GM12875 (cell line): Measurements from ENCODE around the gene KLHDC9.

Source experiments
- H3K4me3 ChIP-seq: one replicate; pipeline ENCODE4 v1.5.1; 2011; ENCODE audit warnings: low read depth, low read length, control low read depth
- TF ChIP-seq, protein P1 (sequence below): IDR thresholded peaks from 2 replicates; pipeline ENCODE4 v1.5.1; 2011; ENCODE audit warnings: low read depth, mild to moderate bottlenecking, control low read depth, inconsistent platforms, low read length, moderate library complexity, borderline replicate concordance; ENCODE audit not compliant: insufficient read depth

KLHDC9 gene

GRCh38 chr1:161077426-161077825 lies 20.7 kb upstream of the KLHDC9 start:
- TF ChIP-seq, protein P1, sequence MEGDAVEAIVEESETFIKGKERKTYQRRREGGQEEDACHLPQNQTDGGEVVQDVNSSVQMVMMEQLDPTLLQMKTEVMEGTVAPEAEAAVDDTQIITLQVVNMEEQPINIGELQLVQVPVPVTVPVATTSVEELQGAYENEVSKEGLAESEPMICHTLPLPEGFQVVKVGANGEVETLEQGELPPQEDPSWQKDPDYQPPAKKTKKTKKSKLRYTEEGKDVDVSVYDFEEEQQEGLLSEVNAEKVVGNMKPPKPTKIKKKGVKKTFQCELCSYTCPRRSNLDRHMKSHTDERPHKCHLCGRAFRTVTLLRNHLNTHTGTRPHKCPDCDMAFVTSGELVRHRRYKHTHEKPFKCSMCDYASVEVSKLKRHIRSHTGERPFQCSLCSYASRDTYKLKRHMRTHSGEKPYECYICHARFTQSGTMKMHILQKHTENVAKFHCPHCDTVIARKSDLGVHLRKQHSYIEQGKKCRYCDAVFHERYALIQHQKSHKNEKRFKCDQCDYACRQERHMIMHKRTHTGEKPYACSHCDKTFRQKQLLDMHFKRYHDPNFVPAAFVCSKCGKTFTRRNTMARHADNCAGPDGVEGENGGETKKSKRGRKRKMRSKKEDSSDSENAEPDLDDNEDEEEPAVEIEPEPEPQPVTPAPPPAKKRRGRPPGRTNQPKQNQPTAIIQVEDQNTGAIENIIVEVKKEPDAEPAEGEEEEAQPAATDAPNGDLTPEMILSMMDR: no peak
- no peak overlapping the region for H3K4me3 ChIP-seq

DNA sequence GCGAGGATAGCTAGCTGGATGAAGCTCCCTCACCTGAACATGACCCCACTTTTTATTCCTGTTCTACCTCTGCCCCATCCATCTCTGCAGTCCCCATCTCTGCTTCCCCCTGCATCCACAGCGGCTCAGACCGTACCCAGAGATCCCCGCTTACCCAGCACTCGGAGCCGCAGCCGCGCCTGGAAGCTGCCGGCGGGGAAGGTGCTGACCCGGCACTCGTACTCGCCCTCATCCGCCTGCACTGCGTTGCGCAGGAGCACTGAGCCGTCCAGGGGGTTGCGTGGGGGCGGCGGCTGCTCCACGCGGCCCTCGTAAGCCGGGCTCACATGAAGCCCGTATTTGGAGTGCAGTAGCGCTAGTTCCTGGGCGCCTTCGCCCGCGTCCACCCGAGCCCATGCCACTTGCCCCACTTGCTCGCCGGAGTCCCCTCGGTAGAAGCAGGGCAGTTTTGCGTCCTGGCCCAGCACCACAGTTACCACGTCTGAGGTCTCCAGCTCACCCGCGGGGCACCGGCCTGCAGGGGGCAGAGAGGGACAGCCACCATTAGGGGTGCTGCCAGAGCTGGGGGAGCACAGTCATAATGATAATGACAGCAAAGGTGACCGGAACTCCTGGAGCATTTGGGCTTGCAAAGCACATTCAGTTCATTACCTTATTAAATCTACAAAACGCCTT lies 18.6 kb upstream of the KLHDC9 start:
- TF ChIP-seq, protein P1: peak; percentile 15; the same call in 1 of the 2 replicates
- H3K4me3 ChIP-seq: no peak overlapping the region

DNA sequence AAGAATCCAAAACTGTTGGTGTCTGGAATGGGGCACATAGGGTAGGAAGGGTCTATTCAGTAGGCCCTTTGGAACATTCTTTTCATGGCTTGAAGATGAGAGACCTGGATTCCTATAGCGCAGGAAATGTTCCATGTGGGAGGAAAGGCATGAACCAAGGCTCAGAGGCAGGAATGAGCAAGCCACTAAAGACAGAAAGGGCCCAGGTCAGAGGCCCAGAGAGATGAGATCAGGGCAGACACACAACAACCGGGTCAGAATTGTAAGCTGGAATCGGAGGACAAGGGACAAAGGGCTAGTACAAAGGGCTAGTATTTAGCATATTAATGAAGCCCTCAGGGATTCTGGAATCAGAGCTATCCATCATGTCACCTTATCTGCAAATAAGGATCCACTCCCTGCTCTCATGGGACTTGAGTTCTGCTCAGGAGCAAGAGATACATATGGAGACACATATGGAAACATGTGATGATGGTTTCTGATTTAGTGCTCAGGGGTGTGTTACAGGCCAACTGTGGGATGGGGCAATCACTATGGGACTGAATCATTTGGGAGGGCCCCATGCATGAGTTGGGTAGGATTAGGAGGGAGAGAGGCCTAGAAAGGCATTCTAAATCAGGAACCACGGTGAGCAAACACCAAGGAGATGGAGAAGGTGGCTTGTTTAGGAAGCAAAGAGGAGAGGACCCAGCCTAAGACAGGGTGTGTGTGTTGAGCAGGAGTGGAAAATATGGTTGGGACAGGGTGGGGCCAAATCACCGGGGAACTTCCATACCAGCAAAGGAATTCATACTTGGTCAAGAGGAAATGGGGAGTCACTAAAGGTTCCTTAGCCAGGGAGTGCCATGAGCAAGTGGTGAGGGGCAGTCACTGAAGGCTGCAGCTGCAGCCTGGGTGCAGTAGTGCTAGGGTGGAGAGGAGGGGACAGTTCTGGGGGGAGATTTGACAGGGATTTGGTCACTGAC lies 17.4 kb upstream of the KLHDC9 start:
- TF ChIP-seq, protein P1: no peak
- H3K4me3 ChIP-seq: no peak overlapping the region

- TF ChIP-seq, protein P1: no peak
- no peak overlapping the region for H3K4me3 ChIP-seq
Observed at GRCh38 chr1:161081519-161081918, 16.6 kb upstream of the KLHDC9 start.

GRCh38 chr1:161082483-161082882 lies 15.7 kb upstream of the KLHDC9 start:
- no peak overlapping the region for H3K4me3 ChIP-seq
- TF ChIP-seq, protein P1: no peak

DNA sequence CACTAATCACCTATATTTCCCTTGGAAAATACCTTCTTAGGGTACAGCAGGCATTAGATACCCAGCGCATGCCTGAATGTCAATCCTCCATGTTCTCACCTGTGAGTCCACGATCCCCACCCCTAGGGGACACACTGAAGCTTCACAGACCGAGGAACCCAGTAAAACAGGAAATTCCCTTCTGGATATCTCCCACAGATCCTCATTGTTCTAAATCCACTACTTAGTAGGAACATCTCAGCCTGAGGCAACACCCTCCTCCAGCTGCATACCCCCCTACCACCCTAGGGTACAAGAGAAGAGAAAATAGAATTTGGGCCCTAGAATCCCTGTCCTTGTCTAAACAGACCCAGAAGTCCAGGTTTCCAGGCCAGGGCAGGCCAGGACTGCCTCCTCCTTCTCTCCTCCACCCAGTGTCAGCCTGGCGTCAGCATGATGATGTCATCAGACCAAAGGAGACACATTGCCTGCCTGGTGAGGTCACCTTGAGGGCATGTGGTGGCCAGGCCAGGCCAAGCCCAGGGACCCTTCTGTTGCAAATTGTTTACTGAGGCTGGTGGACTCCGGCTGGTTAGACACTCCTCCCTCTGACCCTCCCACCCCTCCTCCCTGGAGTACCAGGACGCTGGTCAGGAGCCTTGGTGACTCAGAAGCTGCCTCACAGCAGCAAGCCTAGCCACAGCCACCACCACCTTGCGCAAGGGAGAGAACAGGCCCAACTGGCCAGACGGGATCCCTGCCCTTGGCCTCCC lies 15.0 kb upstream of the KLHDC9 start:
- H3K4me3 ChIP-seq: no peak overlapping the region
- TF ChIP-seq, protein P1: no peak
